Measurements from ENCODE around the gene FRMD3. TPM values are rescaled to one million over a fixed set of nuclear protein-coding genes. Genes with fewer than 3 reads are reported as not detected.

Gene FRMD3
- total and polyA plus RNA-seq, 7 donors = 8.5 to 182 (median 38.7) TPM

DNA sequence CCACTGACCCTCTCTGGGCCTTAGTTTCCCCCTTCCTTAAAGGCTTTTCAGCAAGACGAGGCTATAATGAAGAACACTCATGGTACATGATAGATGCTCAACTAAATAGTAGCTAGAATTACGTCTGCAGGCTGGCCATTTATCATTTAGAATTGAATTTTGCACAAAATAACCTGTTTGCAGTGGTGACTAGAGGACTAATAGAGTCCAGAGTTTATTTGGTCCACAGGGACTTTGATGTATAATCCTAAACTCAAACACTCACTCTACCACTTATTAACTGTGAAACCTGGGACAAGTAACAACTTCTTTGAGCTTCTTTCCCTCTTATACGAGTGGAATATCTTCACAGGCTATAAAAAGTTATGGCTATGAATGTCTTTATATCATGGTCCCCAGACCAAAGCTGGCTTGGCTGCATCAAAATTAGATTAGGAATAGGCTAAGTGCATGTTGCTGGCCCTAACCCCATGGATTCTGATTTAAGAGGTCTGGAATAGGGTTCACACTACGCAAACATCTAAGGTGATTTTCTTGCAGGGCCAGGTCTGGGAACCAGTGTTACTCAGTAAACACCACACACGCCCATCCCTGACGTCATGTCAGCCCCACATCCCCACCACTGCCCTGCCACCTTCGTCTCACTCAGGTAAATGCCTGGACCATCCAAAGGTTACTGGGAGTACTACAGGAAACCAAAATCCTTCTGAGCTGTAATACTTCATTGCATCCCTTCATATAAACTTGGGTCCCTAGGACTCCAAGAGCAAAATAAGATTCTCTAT, 150.6 kb downstream of the FRMD3 start:
- Histone ChIP-seq H3K27me3 (ENCODE audit: insufficient read depth in 3 of 3, low read length in 2 of 3) (no peaks in the 10 kb centered on the region), H3K9me3 (peaks cover 4% of the 10 kb centered on the region), H3K4me1 (no peaks in the 10 kb centered on the region), H3K36me3 (ENCODE audit: insufficient read depth in 1 of 2, low read depth in 1 of 2) (no peaks in the 10 kb centered on the region), H3K4me3 (no peak overlapping the region), H3K27ac (no peak overlapping the region)
- TF ChIP-seq CTCF (IDR thresholded peaks at IDR 0.05) = no peak
- 93 to 96% (median 96%) methylated on average over 7 of the region's 7 CpGs for WGBS, 3 donors
- intact Hi-C loops (cut with DNase I) = no loop called here
- ATAC-seq (no peak), DNase-seq (no peak)

- no peak overlapping the region for H3K4me3 ChIP-seq
- H3K36me3 ChIP-seq (ENCODE audit: insufficient read depth in 1 of 2, low read depth in 1 of 2) = no peaks in the 10 kb centered on the region
- H3K4me1 ChIP-seq = no peaks in the 10 kb centered on the region
- no peak for TF ChIP-seq CTCF (IDR thresholded peaks at IDR 0.05)
- WGBS, 3 donors = 13 to 16% (median 14%) methylated on average over 2 of the region's 2 CpGs
- intact Hi-C loops (cut with DNase I) = no loop called here
- H3K27me3 ChIP-seq (ENCODE audit: insufficient read depth in 3 of 3, low read length in 2 of 3) = no peaks in the 10 kb centered on the region
- no peak for DNase-seq
- no peak overlapping the region for H3K27ac ChIP-seq
- H3K9me3 ChIP-seq = peaks cover 4% of the 10 kb centered on the region
- no peak for ATAC-seq
These were observed 152.9 kb downstream of the FRMD3 start for GRCh38 chr9:83385317-83385716.

- ATAC-seq (no peak), DNase-seq (no peak)
- Histone ChIP-seq H3K27me3 (ENCODE audit: insufficient read depth in 3 of 3, low read length in 2 of 3) (no peaks in the 10 kb centered on the region), H3K9me3 (peaks cover 4% of the 10 kb centered on the region), H3K36me3 (ENCODE audit: insufficient read depth in 1 of 2, low read depth in 1 of 2) (no peaks in the 10 kb centered on the region), H3K4me3 (no peak overlapping the region), H3K4me1 (no peaks in the 10 kb centered on the region), H3K27ac (no peak overlapping the region)
- WGBS, 3 donors = 32 to 37% (median 33%) methylated on average over 3 of the region's 3 CpGs
- intact Hi-C loops (cut with DNase I) = no loop called here
- no peak for TF ChIP-seq CTCF (IDR thresholded peaks at IDR 0.05)
These were observed 154.0 kb downstream of the FRMD3 start for GRCh38 chr9:83384214-83384613.

- WGBS, 3 donors = 100% methylated on average over 2 of the region's 2 CpGs
- H3K4me3 ChIP-seq = no peak overlapping the region
- ATAC-seq = no peak
- no peaks in the 10 kb centered on the region for H3K4me1 ChIP-seq
- no peaks in the 10 kb centered on the region for H3K36me3 ChIP-seq (ENCODE audit: insufficient read depth in 1 of 2, low read depth in 1 of 2)
- no peak for TF ChIP-seq CTCF (IDR thresholded peaks at IDR 0.05)
- intact Hi-C loops (cut with DNase I) = no loop called here
- no peak for DNase-seq
- H3K9me3 ChIP-seq = peaks cover 4% of the 10 kb centered on the region
- no peaks in the 10 kb centered on the region for H3K27me3 ChIP-seq (ENCODE audit: insufficient read depth in 3 of 3, low read length in 2 of 3)
- no peak overlapping the region for H3K27ac ChIP-seq
These were observed 155.2 kb downstream of the FRMD3 start for GRCh38 chr9:83383034-83383433.

DNA sequence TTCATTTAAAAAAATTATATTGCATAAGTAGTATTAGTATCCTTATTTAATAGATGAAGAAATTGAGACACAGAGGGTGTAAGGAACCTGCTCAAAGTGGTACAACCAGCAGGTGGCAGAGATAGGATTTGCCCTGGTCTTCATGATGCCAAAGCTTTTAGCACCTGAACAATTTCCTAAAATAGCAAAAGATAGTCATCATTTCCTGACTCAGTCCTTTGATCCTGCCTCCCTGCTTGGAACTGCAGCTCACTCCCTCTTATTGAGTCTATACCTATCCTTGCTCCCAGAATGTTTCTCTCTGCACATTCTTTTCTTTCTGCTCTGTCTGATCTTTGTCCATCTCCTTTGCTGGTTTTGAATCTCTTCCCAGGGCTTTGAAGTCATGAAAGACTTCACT, 155.8 kb downstream of the FRMD3 start:
- no peaks in the 10 kb centered on the region for H3K4me1 ChIP-seq
- H3K27ac ChIP-seq = no peak overlapping the region
- DNase-seq (no peak), ATAC-seq (peak in 3 of 4 donors; percentile 53 to 87 (median 73))
- no peaks in the 10 kb centered on the region for H3K36me3 ChIP-seq (ENCODE audit: insufficient read depth in 1 of 2, low read depth in 1 of 2)
- H3K9me3 ChIP-seq = peaks cover 4% of the 10 kb centered on the region
- no peak overlapping the region for H3K4me3 ChIP-seq
- TF ChIP-seq CTCF (IDR thresholded peaks at IDR 0.05) = peak; percentile 14
- no peaks in the 10 kb centered on the region for H3K27me3 ChIP-seq (ENCODE audit: insufficient read depth in 3 of 3, low read length in 2 of 3)
- intact Hi-C loops (cut with DNase I) = no loop called here
